Mononuclear cell (primary cell): ENCODE data around the gene EGFL8. TPM values are rescaled to one million over a fixed set of nuclear protein-coding genes. Genes with fewer than 3 reads are reported as not detected.

Source experiments
- H3K27me3 ChIP-seq: 2 replicates; pipeline ENCODE4 v1.6.0; 2011; ENCODE audit warnings: low read length, control low read depth; ENCODE audit not compliant: insufficient read depth
- H3K4me1 ChIP-seq: 2 replicates; pipeline ENCODE4 v1.5.1; 2011; ENCODE audit warnings: mild to moderate bottlenecking, low read length, control low read depth; ENCODE audit not compliant: insufficient read depth
- H3K4me3 ChIP-seq: 2 replicates; pipeline ENCODE4 v1.5.1; 2011; ENCODE audit warnings: mild to moderate bottlenecking, low read length, moderate library complexity
- H3K9me3 ChIP-seq: 2 replicates; pipeline ENCODE4 v1.5.1; 2011; ENCODE audit warnings: low read depth, mild to moderate bottlenecking, control low read depth, low read length
- total RNA-seq: library from RNA; depleted of rRNA; stranded (reverse); fragments of >200 nt; gene quantifications from one replicate; pipeline ENCODE4 v1.2.3, GENCODE V29; 2012

EGFL8 gene
- total RNA-seq, 1 donor = 0.73 TPM

DNA sequence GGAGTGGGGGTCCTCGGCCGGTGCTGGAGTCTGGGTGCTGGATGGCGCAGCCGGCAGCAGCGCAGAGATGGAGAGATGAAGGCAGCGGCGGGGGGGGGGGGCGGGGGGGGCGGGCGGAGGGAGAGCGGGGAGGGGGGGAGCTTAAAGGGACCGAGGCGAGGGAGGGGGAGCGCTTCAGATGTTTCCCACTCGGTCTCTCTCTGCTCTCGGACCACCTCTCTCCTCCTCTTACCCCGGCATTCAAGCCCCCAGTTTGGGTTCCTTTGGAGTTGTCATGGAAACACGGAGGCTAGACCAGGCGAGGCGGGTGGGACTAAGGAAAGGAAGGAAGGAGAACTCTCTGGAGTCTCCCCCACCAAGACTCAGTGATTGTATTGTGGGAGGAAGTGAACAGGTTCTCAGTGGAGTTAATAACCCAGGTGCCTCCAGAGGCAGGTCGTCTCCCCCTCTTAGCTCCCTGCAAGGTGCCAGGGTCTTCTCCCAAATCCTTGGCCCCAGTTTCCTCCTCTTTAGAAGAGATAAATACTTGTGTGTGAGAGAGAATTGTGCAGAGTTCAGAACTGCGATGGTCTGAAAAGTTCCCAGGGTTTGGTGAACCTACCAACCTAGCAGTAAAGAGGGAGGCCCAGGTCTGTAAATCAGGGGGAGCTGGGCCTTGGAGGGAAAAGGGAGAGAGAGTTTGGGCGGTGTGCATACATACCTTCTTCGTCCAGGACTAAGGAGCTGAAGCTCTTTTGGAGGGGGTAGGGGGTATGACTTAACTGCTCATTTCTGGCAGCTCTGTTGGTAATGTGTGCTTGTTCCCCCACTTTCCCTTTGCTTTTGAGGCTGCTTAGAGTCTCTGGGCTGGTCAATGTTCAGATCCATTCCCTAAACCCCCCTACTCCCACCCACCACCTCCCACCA is 12.3 kb upstream of the EGFL8 start, which contains the start of gene PRRT1:
TSS of gene PRRT1 (minus strand) at position 77 of the 906 bp plus-strand sequence. CDS start 112 bp downstream, outside the sequence.
- no peaks in the 10 kb centered on the region for H3K9me3 ChIP-seq
- peaks cover 46% of the 10 kb centered on the region for H3K27me3 ChIP-seq
- H3K4me1 ChIP-seq = peaks cover 46% of the 10 kb centered on the region
- no peak within 1 kb of the TSS for H3K4me3 ChIP-seq

DNA sequence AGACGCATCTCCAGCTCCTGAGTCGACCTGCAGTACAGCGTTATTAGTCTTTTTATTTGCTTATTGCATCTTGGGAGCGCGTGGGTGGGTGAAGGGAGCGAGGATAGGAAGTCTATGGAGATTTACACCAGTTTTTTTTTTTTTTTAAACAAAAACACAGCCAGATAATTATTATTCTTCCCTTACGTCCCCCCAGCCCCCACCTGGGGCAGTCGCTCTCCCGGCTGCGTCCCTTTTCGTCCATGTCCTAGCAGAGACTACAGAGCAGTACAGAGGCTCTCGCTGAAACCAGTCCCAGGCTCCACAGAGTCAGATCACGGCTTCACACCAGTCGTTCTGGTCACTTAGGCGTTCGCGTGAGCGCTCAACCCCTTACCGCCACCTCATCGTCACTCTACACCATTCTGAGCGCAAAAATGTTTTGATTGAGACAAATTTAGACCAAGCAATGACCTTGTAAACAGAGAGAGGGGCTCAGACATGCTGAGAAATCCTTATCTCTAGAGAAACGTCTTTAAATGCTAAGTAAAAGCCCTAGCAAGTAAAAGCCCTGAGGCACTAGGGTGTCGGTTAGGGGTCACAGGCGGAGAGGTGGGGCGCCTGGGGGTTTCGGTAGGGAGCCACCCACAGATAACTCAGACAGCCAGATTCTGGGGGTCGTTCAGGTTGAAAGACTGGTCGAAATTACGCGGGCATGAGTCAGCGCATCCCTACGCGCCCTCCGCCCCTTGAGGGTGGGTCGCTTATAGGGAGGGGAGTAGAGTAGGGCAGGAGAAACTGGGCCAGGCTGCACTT is 11.4 kb upstream of the EGFL8 start:
- Histone ChIP-seq H3K9me3 (no peaks in the 10 kb centered on the region), H3K4me3 (no peak overlapping the region), H3K4me1 (peaks cover 45% of the 10 kb centered on the region), H3K27me3 (peaks cover 40% of the 10 kb centered on the region)

DNA sequence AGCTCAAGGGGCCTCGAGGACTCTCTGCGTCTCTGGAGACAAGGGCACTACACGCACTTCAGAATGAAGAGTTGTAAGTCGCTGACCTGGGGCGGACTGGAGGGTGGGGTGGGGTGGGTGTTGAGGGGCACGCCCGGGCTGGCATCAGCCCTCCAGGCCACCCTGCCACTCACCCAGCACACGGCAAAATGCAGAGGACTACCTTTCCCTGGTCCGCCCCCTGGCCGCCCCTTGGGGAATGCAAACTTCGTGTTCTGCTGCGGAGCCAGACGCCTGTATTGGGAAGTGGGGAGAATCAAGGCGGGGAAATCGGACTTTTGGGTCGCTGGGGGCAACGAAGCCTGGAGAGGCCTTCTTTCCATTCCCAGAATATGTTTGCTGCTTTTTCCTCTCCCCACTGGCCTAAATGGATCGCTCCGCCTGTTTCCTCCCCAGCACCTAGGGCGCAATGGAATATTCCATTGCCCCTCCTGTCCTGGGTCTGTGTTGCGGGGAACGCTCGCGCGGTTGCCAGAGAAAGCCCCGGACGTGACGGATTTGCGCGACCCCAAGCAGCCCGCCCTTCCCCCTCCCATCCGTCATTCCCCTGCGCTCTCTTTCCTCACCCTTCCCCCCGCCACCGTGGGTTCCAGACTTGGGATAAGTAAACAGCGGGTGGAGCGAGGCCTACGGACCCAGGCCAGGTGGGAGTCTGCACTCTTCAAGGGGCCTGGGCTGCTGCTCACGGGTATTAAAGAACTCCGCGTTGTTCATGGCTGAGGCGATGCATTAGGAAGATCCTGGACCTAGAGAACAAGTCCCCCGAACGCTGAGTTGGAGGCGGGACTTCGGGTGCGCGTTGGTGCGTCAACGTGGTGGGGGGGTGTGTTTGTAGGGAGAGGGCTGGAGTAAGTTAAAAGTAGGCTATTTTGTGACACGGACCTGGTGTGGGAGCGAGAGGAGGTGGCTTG is 10.6 kb upstream of the EGFL8 start, which contains the start of gene PPT2:
TSS of gene PPT2 (plus strand) at position 578 of the 950 bp plus-strand sequence. CDS start 454 bp downstream, outside the sequence.
- Histone ChIP-seq H3K27me3 (peaks cover 33% of the 10 kb centered on the region), H3K4me3 (peak within 1 kb of the TSS; percentile 49), H3K4me1 (peaks cover 36% of the 10 kb centered on the region), H3K9me3 (no peaks in the 10 kb centered on the region)

DNA sequence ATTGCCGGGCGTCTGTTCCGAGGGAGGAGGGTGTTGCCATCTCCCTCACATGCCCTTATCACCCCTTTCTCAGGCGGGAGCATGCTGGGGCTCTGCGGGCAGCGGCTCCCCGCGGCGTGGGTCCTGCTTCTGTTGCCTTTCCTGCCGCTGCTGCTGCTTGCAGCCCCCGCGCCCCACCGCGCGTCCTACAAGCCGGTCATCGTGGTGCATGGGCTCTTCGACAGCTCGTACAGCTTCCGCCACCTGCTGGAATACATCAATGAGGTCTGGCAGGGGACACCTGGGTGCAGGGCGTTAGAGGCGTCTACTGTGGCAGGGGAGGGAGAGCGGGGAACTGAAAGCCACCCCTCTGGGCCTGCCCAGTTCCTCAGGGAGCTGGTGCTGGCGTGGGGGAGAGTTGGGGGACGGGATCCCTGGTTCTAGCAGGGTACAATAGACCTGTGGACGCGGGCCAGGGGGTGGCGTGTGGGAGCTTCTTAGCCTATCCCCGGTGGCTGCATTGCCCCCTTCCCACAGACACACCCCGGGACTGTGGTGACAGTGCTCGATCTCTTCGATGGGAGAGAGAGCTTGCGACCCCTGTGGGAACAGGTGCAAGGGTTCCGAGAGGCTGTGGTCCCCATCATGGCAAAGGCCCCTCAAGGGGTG is 9.8 kb upstream of the EGFL8 start:
- peak overlapping the region; percentile 49 for H3K4me3 ChIP-seq
- peaks cover 27% of the 10 kb centered on the region for H3K27me3 ChIP-seq
- no peaks in the 10 kb centered on the region for H3K9me3 ChIP-seq
- peaks cover 31% of the 10 kb centered on the region for H3K4me1 ChIP-seq

DNA sequence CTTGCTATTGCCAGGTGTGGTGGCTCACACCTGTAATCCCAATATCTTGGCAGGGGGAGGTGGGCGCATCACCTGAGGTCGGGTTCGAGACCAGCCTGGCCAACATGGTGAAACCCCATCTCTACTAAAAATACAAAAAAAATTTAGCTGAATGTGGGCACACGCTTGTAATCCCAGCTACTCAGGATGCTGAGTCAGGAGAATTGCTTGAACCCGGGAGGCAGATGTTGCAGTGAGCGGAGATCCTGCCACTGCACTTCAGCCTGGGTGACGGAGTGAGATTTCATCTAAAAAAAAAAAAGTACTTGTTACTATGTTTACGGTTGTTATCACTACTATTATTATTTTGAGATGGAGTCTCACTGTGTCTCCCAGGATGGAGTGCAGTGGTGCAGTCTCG is 7.5 kb upstream of the EGFL8 start:
- Histone ChIP-seq H3K4me3 (no peak overlapping the region), H3K9me3 (no peaks in the 10 kb centered on the region), H3K27me3 (peaks cover 13% of the 10 kb centered on the region), H3K4me1 (peaks cover 31% of the 10 kb centered on the region)

DNA sequence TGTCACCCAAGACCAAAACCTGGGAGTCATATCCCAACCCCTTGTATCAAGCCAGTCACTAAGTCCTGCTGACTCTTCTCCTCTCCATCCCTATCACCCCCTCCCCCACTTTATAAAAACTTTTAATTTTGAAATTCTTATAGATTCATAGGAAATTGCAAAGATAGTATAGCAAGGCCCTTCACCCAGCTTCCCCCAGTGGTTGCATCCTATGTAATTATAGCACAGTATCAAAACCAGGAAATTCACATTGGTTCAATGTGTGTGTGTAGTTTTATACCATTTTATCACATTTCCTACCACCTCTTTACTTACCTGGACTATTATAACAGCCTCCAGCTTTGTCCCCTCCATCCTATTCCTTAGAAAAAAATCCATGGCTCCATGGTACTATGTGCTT is 6.3 kb upstream of the EGFL8 start:
- Histone ChIP-seq H3K4me3 (no peak overlapping the region), H3K4me1 (peaks cover 26% of the 10 kb centered on the region), H3K9me3 (no peaks in the 10 kb centered on the region)

DNA sequence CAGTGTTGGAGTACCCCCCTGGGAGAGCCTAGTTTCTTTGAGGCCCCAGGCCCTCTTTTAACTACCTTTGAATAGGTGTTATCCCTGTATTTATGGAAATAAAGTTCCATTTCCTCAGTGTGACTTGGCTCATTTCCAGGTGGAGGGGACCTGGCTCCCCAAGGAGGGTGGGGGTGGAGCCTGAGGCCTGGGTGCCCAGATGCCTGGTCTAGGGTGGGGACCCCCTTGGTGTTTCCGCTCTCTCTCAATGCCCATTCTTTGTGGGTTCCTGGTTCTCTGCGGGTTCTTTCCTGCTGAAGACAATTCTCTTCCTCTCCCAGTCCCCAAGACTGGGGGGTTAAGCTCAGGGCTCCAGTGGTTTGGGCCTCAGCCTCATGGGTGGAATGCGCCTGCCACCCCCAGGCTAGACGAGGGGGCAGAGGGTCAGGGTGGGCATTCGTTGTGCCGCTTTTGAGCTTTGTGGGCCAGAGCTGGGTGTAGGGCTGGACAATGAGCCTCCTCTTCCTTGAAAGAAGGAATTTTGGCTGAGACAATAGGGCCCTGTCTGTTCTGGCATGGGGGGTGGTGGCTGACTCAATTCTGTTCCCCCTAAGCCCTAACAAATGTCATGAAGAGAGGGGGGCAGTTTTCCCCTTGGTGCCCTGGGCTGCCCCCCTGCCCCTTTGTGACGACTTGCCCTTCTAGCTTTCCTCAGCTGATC is 686 bp upstream of the EGFL8 start:
- Histone ChIP-seq H3K4me3 (no peak overlapping the region), H3K9me3 (no peaks in the 10 kb centered on the region), H3K4me1 (no peaks in the 10 kb centered on the region), H3K27me3 (no peaks in the 10 kb centered on the region)

More for the DNA sequence above, 6.3 kb upstream of the EGFL8 start:
- peaks cover 2% of the 10 kb centered on the region for H3K27me3 ChIP-seq

DNA sequence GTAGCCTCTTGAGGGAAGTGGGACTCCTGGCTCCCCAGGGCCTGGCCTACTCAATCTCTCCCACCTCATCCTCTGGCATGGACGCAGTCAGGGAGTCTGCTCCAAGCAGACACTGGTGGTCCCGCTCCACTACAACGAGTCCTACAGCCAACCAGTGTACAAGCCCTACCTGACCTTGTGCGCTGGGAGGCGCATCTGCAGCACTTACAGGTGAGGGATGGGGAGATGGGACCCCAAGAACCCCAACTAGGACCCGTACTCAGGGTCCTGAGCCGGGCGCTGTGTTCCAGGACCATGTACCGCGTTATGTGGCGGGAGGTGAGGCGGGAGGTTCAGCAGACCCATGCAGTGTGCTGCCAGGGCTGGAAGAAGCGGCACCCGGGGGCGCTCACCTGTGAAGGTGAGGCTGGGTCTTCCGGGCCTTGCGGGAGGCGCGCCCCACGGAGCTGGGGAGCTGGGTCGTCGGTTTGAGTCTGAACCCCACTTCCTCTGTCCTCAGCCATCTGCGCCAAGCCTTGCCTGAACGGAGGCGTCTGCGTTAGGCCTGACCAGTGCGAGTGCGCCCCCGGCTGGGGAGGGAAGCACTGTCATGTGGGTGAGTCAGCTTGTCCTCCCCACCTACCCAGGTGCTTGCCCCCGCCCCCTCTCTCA is 2.1 kb downstream of the EGFL8 start:
- no peak overlapping the region for H3K4me3 ChIP-seq
- H3K4me1 ChIP-seq = no peaks in the 10 kb centered on the region
- H3K9me3 ChIP-seq = no peaks in the 10 kb centered on the region
- H3K27me3 ChIP-seq = no peaks in the 10 kb centered on the region

DNA sequence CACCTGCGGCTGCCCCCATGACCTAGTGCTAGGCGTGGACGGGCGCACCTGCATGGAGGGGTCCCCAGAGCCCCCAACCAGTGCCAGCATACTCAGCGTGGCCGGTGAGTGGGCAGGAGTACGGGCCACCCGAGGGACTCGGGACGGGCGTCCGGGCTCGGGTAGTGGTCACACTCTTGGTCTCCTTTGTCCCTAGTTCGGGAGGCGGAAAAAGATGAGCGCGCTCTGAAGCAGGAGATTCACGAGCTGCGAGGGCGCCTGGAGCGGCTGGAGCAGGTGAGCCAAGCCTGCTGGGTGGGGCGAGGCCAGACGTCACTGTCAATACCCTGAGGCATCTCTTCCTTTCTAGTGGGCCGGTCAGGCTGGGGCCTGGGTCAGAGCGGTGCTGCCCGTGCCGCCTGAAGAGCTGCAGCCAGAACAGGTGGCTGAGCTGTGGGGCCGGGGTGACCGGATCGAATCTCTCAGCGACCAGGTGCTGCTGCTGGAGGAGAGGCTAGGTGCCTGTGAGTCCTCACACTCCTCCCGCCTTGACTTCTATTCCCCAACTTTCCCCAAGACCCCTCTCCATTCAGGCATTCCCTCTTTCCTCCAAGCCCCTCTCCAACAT is 2.9 kb downstream of the EGFL8 start:
- Histone ChIP-seq H3K27me3 (no peaks in the 10 kb centered on the region), H3K9me3 (no peaks in the 10 kb centered on the region), H3K4me3 (no peak overlapping the region), H3K4me1 (no peaks in the 10 kb centered on the region)

DNA sequence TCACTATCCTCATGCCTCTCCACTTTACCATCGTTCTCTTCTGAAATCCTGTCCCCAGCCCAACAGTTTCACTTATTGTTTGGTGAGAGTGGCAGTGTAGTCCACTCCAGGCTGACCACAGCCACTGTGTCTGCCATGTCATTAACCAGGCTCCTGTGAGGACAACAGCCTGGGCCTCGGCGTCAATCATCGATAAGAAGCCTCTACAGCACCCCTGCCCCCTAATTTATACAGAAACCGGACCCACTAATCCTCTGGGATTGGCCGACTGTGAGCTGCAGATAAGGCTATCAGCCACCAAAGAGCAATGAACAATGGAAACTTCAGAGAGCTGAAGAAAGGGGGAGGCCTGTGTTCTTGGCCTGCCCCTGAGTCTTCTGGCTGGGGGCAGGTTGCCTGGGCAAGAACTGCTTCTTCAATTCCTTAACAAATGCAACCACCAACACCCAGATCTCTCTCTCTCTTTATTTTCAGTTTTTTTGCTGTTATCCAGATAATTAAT is 3.4 kb downstream of the EGFL8 start:
- no peaks in the 10 kb centered on the region for H3K9me3 ChIP-seq
- H3K4me3 ChIP-seq = no peak overlapping the region
- H3K27me3 ChIP-seq = no peaks in the 10 kb centered on the region
- H3K4me1 ChIP-seq = peaks cover 1% of the 10 kb centered on the region

DNA sequence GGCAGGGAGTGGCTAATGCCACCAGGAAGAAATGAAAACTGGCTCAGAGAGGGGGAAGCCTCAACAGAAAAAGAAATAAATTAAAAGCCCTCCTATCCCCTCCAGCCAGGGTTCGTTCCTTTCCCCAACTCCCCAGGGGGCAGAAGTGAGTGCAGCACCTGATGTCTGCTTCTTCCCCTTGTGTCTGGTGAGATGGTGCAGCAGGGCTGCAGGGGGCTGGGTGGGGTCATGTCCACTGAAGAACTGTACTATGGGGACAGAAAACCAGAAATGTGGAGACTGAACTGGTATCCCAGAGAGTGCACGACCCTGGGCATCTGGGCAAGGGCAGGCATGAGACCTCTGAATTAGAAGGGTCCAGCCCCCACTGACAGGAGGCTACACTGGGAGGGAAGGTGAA is 4.0 kb downstream of the EGFL8 start:
- Histone ChIP-seq H3K27me3 (no peaks in the 10 kb centered on the region), H3K4me1 (peaks cover 7% of the 10 kb centered on the region), H3K4me3 (no peak overlapping the region), H3K9me3 (no peaks in the 10 kb centered on the region)

DNA sequence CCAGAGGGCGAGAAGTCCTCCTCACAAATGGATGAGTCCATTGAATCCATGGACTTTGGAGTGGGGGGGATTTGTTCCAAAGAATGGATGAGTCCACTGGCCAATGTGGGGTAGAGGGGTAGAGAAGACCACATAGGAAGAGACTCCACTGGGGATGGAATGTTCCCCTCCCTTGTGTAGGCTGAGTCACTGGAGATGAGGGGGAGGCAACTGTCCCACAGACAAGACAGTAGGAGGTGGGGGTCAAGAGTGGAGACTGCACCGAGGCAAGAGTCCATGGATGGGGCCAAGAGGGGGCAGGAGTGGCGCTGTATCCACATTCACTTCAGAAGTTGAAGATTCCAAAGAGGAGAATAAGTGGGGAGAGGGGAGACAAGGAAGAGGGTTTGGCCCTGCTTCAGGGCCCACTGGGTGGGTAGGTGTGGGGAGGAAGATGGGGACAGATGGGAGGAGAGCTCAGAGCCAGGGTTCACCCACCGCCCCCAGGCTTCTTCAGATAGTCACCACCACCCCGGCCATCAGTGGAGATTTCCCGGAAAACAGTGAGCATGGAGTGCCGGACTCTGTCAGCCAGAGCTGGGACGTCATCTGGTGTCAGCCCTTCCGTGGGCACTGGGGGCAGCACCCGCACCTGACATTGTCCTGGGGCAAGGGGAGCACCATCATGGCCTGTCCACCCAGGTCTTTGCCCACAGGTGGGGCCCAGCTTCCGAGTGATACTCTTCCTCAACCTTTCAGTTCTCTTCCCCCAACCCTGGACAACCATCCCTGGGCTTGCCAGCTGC is 4.6 kb downstream of the EGFL8 start:
- Histone ChIP-seq H3K4me1 (peaks cover 13% of the 10 kb centered on the region), H3K4me3 (no peak overlapping the region), H3K9me3 (no peaks in the 10 kb centered on the region), H3K27me3 (no peaks in the 10 kb centered on the region)
